Osteoblast (primary cell): ENCODE results near the gene SLC36A3. TPM values are rescaled to one million over a fixed set of nuclear protein-coding genes. Genes with fewer than 3 reads are reported as not detected.

Experiments used
- DNase-seq: peaks from one replicate; pipeline ENCODE4 v3.0.0; 2011; ENCODE audit warnings: low spot score, mixed read lengths; ENCODE audit not compliant: insufficient read length; ENCODE audit errors: missing footprints
- H2AFZ ChIP-seq: 2 replicates; pipeline ENCODE4 v1.6.0; 2011; ENCODE audit warnings: mild to moderate bottlenecking, low read length
- H3K27ac ChIP-seq: 2 replicates; pipeline ENCODE4 v1.5.1; 2011; ENCODE audit warnings: mild to moderate bottlenecking, low read depth, low read length, moderate library complexity
- H3K27me3 ChIP-seq: 2 replicates; pipeline ENCODE4 v1.6.0; 2012; ENCODE audit warnings: mild to moderate bottlenecking, control low read depth, inconsistent platforms, low read length, moderate library complexity; ENCODE audit not compliant: insufficient read depth
- H3K36me3 ChIP-seq: 2 replicates; pipeline ENCODE4 v1.5.1; 2011; ENCODE audit warnings: mild to moderate bottlenecking, low read length, control low read depth, moderate library complexity; ENCODE audit not compliant: insufficient read depth
- H3K4me1 ChIP-seq: 2 replicates; pipeline ENCODE4 v1.5.1; 2011; ENCODE audit warnings: mild to moderate bottlenecking, low read length, control low read depth, moderate library complexity; ENCODE audit not compliant: insufficient read depth
- H3K4me2 ChIP-seq: 2 replicates; pipeline ENCODE4 v1.6.0; 2011; ENCODE audit warnings: mild to moderate bottlenecking, low read length; ENCODE audit not compliant: insufficient read depth
- H3K4me3 ChIP-seq: fragments of 200-600 bp; sonication (generic); 3 replicates; pipeline ENCODE4 v1.5.1; 2012; ENCODE audit warnings: mild to moderate bottlenecking, low read length, inconsistent platforms; ENCODE audit not compliant: insufficient read depth
- H3K79me2 ChIP-seq: 2 replicates; pipeline ENCODE4 v1.6.0; 2012; ENCODE audit warnings: mild to moderate bottlenecking, low read length, control low read depth, inconsistent platforms; ENCODE audit not compliant: insufficient read depth
- H3K9me3 ChIP-seq: 2 replicates; pipeline ENCODE4 v1.5.1; 2011; ENCODE audit warnings: low read depth, low read length, control low read depth
- H4K20me1 ChIP-seq: 2 replicates; pipeline ENCODE4 v1.6.0; 2012; ENCODE audit warnings: mild to moderate bottlenecking, low read length, control low read depth; ENCODE audit not compliant: insufficient read depth
- total RNA-seq: library from RNA; depleted of rRNA; stranded (reverse); fragments of >200 nt; gene quantifications from 2 replicates; pipeline ENCODE4 v1.2.3, GENCODE V29; 2012
- TF ChIP-seq, protein P1 (sequence below): IDR thresholded peaks from 2 replicates; pipeline ENCODE4 v1.5.1; 2011; ENCODE audit warnings: mild to moderate bottlenecking, low read depth, low read length, moderate library complexity; ENCODE audit errors: extremely low read depth

SLC36A3 gene
- total RNA-seq, 1 donor: not detected

GRCh38 chr5:151228986-151229385 lies 74.6 kb downstream of the SLC36A3 start:
- no peaks in the 10 kb centered on the region for H4K20me1 ChIP-seq
- no peaks in the 10 kb centered on the region for H3K9me3 ChIP-seq
- H3K79me2 ChIP-seq: no peaks in the 10 kb centered on the region
- peaks cover 3% of the 10 kb centered on the region for H3K4me1 ChIP-seq
- peaks cover 21% of the 10 kb centered on the region for H3K27me3 ChIP-seq
- no peak for DNase-seq
- no peaks in the 10 kb centered on the region for H3K36me3 ChIP-seq
- H3K27ac ChIP-seq: no peak overlapping the region
- TF ChIP-seq, protein P1, sequence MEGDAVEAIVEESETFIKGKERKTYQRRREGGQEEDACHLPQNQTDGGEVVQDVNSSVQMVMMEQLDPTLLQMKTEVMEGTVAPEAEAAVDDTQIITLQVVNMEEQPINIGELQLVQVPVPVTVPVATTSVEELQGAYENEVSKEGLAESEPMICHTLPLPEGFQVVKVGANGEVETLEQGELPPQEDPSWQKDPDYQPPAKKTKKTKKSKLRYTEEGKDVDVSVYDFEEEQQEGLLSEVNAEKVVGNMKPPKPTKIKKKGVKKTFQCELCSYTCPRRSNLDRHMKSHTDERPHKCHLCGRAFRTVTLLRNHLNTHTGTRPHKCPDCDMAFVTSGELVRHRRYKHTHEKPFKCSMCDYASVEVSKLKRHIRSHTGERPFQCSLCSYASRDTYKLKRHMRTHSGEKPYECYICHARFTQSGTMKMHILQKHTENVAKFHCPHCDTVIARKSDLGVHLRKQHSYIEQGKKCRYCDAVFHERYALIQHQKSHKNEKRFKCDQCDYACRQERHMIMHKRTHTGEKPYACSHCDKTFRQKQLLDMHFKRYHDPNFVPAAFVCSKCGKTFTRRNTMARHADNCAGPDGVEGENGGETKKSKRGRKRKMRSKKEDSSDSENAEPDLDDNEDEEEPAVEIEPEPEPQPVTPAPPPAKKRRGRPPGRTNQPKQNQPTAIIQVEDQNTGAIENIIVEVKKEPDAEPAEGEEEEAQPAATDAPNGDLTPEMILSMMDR: no peak
- H3K4me3 ChIP-seq: no peak overlapping the region
- no peak overlapping the region for H3K4me2 ChIP-seq
- H2AFZ ChIP-seq: no peak overlapping the region

DNA sequence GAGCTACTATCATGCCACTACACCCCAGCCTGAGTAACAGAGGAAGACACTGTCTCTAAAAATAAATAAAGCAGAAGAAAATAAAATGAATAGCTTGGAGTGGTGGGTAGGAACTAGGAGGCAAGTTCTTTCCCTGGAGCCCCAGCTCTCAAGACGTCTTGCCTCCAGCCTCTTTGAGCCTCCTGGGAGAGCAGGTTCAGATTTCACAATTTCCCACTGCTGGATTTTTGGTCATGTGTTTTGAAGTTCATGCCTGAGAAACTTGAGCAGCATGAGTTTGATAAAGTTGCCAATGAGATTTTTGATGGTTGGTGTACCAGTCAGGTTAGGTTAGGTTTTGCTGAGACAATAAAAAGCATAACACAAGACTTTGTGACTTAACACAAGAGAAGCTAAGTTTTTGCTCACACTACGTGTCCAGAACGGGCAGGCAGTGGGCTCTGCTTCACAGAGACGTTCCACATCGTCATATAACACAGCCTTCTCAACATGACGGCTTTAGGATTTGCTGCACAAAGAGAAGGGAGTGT lies 75.6 kb downstream of the SLC36A3 start:
- H4K20me1 ChIP-seq: no peaks in the 10 kb centered on the region
- H3K4me1 ChIP-seq: peaks cover 6% of the 10 kb centered on the region
- H3K9me3 ChIP-seq: no peaks in the 10 kb centered on the region
- H3K27me3 ChIP-seq: peaks cover 21% of the 10 kb centered on the region
- no peak overlapping the region for H3K4me2 ChIP-seq
- TF ChIP-seq, protein P1: no peak
- H2AFZ ChIP-seq: no peak overlapping the region
- no peak overlapping the region for H3K4me3 ChIP-seq
- DNase-seq: no peak
- H3K79me2 ChIP-seq: no peaks in the 10 kb centered on the region
- H3K27ac ChIP-seq: no peak overlapping the region
- no peaks in the 10 kb centered on the region for H3K36me3 ChIP-seq

Other genes starting within 250 kb of the SLC36A3 start
- gene TNIP1, start 222.7 kb downstream of the SLC36A3 start, total RNA-seq: 66.3 and 85.8 TPM in 2 replicates
- gene ANXA6, start 146.0 kb downstream of the SLC36A3 start, total RNA-seq: 343 and 353 TPM in 2 replicates
- gene CCDC69, start 79.7 kb downstream of the SLC36A3 start, total RNA-seq: 10.5 and 10.9 TPM in 2 replicates
- gene GM2A, start 50.6 kb downstream of the SLC36A3 start, total RNA-seq: 35.5 and 42.1 TPM in 2 replicates
- gene SLC36A2, start 43.8 kb upstream of the SLC36A3 start, total RNA-seq: not detected in 2 replicates
- 19.5 and 22.7 TPM in 2 replicates for gene SLC36A1, start 143.8 kb upstream of the SLC36A3 start, total RNA-seq